GM21723 (cell line): Measurements from ENCODE around the gene SFMBT1.

Source experiments
- ATAC-seq: cut with Tn5 transposase; IDR thresholded peaks from one replicate; pipeline ENCODE4 v1.9.1; 2021; ENCODE audit warnings: mild to moderate bottlenecking, moderate library complexity; ENCODE audit not compliant: unreplicated experiment

SFMBT1 gene

GRCh38 chr3:52925405-52926313 lies 120.2 kb downstream of the SFMBT1 start:
- no peak for ATAC-seq

DNA sequence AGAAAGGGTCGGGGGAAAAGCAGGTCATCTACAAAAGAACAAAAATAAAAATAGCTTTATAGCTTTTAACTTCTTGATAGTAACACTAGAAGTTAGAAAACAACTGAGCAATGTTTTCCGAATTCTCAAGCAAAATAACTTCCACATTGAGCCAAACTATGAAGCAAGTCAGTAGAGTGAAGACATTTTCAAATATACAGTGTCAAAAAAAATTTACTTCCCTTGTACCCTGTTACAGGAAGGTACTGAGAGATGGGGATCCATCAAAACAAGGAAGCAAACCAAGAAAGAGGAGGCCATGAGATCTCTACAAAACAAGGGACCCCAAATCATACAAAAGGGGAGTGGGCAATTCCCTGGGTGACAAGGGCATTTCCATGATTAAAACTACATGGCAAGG lies 121.9 kb downstream of the SFMBT1 start:
- ATAC-seq = no peak

DNA sequence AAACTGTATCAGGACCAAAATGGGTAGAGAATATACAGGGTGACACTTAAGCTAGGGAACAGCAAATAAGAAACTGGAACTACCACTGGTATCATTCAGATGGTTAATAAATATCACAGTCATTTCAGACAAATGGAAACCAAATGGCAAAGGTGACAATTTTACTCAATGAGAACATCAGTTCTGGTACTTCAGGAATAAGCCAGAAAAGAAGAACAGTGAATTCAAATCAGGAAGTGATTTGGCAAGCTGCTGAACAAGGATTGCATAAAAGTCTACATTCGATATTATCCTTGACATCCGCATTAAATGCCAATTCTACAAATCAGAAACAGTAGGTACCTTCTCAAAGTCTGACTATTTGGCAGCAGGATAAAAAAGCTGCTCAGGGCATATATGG lies 125.0 kb downstream of the SFMBT1 start:
- ATAC-seq = no peak

GRCh38 chr3:52917044-52917443 lies 128.8 kb downstream of the SFMBT1 start:
- no peak for ATAC-seq

DNA sequence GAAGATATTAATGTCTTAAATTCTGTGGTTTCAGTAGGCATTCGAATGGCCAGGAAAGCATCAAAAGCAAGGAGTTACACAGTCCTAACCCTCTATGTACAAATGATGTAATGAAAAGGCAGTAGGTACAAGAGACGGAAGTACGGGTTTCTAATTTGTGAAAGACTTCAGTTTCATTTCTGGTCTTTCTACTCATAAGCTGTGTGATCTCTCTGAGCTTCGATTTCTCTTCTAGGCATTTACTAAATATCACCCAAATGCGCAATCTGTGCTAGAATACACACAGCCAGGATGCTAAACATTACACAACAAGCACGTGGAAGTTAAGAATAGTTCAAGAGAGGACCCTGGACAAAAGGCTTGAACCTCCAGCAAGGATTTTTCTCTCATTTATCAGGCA lies 130.6 kb downstream of the SFMBT1 start:
- no peak for ATAC-seq

DNA sequence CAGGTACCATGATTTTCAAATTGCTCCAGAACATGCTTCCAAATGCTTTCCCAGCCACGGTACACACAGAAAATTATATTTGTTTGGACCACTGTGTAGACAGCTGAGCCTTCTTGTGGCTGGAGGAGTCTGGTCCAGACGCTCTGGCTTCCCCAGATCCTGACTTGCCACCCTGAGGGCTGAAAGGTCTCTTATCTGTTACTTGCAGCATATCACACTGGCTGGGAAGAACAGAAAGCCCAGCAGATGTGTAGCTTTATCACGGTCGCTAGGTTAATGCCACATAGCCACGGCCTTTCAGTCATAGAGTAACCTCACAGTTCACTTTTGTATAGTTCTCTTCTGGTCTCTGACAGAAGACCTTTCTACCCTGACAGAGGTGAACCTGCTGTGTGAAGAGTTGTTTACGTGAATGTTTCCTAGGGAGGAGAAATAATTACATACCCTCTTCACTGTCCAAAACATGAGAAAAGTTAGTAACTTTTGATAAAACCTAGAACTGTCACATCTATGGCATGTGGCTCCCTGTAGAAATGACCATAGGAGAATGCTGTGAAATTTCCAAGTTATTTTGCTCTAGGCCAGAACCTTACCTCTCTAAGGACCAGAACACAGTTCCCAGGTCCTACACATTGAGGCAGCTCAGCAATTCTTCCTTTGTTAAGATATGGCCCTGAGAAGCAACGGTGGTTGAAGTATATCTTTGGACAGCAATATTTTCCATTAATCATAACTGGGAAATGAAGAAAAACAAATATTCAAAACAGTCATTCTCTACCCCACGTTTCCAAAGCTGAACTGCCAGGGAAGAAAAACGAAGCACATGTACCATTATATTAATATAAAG lies 132.8 kb downstream of the SFMBT1 start:
- ATAC-seq = no peak

DNA sequence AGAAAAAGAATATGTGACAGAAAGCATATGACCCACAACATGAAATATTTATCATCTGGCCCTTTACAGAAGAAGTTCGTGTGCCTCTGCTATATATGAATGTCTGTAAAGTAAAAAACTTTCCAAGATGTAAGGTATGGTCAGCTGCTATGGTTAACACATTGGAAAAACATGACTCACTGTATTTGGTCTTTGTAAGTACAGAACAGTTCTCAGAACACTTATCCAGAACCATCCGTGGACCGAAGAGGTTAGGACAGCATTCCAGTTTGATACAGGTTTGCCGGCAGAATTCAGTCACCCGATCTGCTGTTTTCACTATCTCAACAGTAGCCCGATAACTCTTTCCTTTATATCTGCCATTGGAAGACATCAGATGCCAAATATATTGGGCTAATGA lies 135.1 kb downstream of the SFMBT1 start:
- ATAC-seq = no peak

GRCh38 chr3:52907497-52907896 lies 138.4 kb downstream of the SFMBT1 start:
- ATAC-seq = no peak

GRCh38 chr3:52904552-52904951 lies 141.3 kb downstream of the SFMBT1 start:
- ATAC-seq = no peak

GRCh38 chr3:52904000-52904399 lies 141.9 kb downstream of the SFMBT1 start:
- no peak for ATAC-seq

DNA sequence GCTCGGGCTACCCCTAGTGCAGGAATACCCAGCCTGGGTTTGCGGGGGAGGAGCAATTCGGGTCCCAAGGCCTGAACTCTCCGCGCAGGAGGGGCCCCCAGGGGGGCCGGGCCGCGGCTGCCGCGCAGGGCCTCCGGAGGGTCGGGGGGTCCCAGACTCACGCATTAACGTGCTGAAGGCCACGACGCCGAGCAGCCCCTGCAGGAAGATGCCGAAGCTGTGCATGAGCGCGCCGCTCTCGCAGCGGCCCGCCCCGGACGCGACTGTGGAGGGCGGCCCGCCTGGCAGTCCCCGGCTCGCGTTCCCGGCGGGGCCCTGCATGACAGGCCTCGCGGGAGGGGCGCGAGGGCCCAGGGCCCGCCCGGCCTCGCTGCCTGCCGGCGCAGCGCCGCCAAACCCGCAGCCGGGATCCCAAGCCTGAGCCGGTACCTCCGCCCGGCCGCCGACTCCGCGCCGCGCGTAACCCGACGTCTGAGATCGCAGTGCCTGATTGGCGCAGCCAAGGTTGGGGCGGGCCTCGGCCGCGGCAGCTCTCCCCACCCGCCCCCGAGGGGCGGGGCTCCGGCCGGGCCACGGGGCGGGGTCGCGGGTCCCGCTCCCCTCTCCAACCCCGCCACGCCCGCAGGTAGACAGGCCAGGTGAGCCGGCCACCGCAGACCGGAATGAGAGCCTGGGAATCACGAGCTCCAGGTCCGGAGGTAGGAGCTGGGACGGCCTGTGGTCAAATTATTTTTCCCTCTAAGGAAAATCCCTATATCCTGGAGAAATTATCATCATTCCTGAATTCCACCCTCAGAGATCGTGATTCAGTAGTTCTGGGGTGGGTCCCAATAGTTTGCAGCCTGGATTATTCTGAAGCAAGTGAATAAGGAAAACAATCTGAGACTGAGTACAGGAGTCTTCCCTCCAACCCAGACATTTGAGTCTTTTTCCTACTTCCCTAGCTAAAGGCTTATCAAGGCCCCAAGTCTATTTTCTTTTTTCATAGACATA lies 148.4 kb downstream of the SFMBT1 start, which contains the start of gene STIMATE:
TSS of gene STIMATE (minus strand) at position 419 of the 993 bp plus-strand sequence. CDS start at position 321, 98 bp downstream.
- ATAC-seq = peak; percentile 93

GRCh38 chr3:52896613-52897012 lies 149.3 kb downstream of the SFMBT1 start:
- ATAC-seq = no peak

- no peak for ATAC-seq
These were observed 149.7 kb downstream of the SFMBT1 start for GRCh38 chr3:52896151-52896550.

- no peak for ATAC-seq
These were observed 150.5 kb downstream of the SFMBT1 start for GRCh38 chr3:52895418-52895817.

GRCh38 chr3:52894756-52895155 lies 151.1 kb downstream of the SFMBT1 start:
- no peak for ATAC-seq

DNA sequence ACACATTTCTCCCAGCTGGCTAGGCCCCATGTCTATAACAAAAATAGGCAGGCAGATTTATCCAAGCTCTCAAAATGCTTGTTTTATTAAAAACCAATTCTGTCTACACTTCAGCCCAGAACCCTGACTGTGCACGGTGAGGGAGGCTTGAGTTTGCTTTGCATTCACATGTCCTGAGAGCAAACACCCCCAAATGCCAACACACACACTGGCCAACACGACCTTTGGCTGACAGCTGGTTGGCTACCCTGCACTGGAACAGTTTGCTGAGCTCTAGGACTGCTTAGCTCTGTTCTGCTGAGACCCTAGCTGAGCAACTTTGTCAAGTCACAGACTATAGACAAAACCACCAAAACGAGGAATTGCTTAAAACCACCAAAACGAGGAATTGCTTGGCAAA lies 152.2 kb downstream of the SFMBT1 start:
- no peak for ATAC-seq

DNA sequence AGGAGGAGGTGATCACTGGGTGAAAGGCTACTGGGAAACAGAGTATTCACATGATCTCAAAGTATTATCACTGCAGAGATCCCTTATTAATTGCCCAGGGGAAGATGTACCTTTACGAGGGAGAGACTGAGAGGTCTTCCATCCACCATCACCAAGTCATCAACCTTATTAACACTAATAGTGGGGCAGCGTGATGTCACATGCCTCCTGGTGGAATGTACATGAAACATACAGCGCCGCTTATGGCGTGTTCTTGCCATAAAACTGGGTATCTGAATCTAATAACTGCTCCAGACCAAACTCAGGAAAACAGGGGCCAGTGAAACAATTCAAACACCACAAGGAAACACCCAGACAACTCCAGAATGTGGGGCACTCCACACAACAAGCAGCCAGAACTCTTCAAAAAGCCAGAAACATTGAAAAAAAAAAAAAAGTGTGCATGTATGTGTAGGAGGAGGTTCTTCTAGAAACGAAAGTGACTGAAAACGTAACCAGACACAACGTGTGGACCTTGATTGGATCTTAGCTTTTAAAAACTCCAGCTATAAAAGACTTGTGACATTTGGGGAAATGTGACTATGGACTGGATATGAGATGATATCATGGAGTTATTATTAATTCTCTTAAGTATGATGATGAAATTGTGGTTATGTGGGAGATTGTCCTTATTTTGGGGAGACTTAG lies 153.1 kb downstream of the SFMBT1 start:
- ATAC-seq = no peak

DNA sequence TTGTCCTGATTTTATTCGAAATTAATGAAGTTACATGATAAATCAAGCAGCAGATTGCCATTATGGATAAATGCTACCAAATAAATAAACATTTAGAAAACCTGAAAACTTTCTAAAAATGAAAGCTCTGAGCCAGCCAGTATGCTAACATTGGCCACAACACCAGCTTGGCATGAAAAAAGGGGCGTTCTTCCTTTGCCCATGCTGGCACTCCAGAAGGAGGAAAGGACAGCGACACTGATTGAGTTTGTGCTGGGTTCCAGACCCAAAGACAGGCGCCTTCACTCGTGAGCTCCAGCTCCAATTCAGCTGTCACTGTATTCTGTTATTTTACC lies 153.6 kb downstream of the SFMBT1 start:
- no peak for ATAC-seq

- ATAC-seq = no peak
These were observed 154.2 kb downstream of the SFMBT1 start for GRCh38 chr3:52891615-52892081.

GRCh38 chr3:52891164-52891563 lies 154.7 kb downstream of the SFMBT1 start:
- ATAC-seq = no peak
